Suprapubic skin (tissue), 4 donors: ENCODE results near the gene STPG2.

Experiments used
- POLR2A ChIP-seq, 2 donors: fragments of 450-650 bp; IDR thresholded peaks; one replicate each; pipeline ENCODE4 v1.6.1; 2017; ENCODE audit warnings: antibody characterized with exemption in 2 of 2, mild to moderate bottlenecking in 2 of 2, moderate library complexity in 2 of 2
- POLR2AphosphoS5 ChIP-seq, 3 donors: sonication (generic); formaldehyde crosslinking; IDR thresholded peaks; one replicate each; pipeline ENCODE4 v1.6.1; 2017; ENCODE audit warnings: antibody characterized with exemption in 3 of 3
- TF ChIP-seq, protein P1 (sequence below), 2 donors: fragments of 200-600 bp in 1 of 2; fragments of 450-650 bp in 1 of 2; sonication (generic) in 1 of 2; IDR thresholded peaks; one replicate each; pipeline ENCODE4 v1.5.1; 2016 to 2019; ENCODE audit warnings: antibody characterized with exemption in 2 of 2, mild to moderate bottlenecking in 1 of 2, moderate library complexity in 1 of 2

DNA sequence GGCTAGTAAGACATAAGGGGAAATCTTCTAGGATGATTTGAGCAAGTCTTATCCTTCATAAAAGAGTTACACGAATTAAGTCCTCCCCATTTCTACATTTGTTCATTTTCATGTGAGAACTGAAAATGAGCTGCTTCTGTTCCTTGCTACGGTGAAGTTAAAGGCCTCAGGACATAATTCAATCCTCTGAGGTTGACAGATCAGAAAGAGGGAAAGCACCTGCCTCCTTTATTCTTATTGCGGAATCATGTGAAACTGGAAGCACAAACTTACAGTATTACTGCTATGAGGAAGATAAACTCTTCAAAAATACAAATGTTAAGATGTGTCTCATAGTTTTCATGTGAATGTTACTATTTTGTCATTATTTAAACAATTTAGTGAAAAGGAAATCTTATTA is 395.3 kb downstream of the STPG2 start:
- TF ChIP-seq POLR2A (IDR thresholded peaks at IDR 0.05) (no peak), POLR2AphosphoS5 (IDR thresholded peaks at IDR 0.05) (no peak)
- TF ChIP-seq, protein P1, sequence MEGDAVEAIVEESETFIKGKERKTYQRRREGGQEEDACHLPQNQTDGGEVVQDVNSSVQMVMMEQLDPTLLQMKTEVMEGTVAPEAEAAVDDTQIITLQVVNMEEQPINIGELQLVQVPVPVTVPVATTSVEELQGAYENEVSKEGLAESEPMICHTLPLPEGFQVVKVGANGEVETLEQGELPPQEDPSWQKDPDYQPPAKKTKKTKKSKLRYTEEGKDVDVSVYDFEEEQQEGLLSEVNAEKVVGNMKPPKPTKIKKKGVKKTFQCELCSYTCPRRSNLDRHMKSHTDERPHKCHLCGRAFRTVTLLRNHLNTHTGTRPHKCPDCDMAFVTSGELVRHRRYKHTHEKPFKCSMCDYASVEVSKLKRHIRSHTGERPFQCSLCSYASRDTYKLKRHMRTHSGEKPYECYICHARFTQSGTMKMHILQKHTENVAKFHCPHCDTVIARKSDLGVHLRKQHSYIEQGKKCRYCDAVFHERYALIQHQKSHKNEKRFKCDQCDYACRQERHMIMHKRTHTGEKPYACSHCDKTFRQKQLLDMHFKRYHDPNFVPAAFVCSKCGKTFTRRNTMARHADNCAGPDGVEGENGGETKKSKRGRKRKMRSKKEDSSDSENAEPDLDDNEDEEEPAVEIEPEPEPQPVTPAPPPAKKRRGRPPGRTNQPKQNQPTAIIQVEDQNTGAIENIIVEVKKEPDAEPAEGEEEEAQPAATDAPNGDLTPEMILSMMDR (IDR thresholded peaks at IDR 0.05): no peak
